Choroid plexus epithelial cell (primary cell): Measurements from ENCODE around the gene ADCY7.
A peak's percentile ranks its signal among the peaks of the same experiment; 100 is the strongest.

ENCODE experiments used
- DNase-seq: peaks from one replicate; pipeline ENCODE4 v3.0.0-alpha.2; 2010; ENCODE audit warnings: low read depth
- H3K4me3 ChIP-seq: 2 replicates; pipeline ENCODE4 v1.5.1; 2011; ENCODE audit warnings: low read depth, mild to moderate bottlenecking, control low read depth, low read length, moderate library complexity
- CTCF ChIP-seq: conservative IDR thresholded peaks from 2 replicates; pipeline ENCODE4 v1.5.1; 2011; ENCODE audit warnings: low read depth, mild to moderate bottlenecking, control low read depth, inconsistent platforms, low read length, moderate library complexity

Gene ADCY7

GRCh38 chr16:50248845-50249244, 17.5 kb upstream of the ADCY7 start:
- DNase-seq: no peak
- TF ChIP-seq CTCF: no peak
- H3K4me3 ChIP-seq: no peak overlapping the region

- H3K4me3 ChIP-seq: no peak overlapping the region
- TF ChIP-seq CTCF: no peak
- peak; percentile 85 for DNase-seq
These were observed 14.8 kb upstream of the ADCY7 start for GRCh38 chr16:50251375-50252081.

- no peak for DNase-seq
- no peak for TF ChIP-seq CTCF
- H3K4me3 ChIP-seq: no peak overlapping the region
These were observed 14.2 kb upstream of the ADCY7 start for GRCh38 chr16:50252082-50252611.

- DNase-seq: no peak
- TF ChIP-seq CTCF: no peak
- no peak overlapping the region for H3K4me3 ChIP-seq
These were observed 13.4 kb upstream of the ADCY7 start for GRCh38 chr16:50252874-50253513.

- no peak for TF ChIP-seq CTCF
- no peak overlapping the region for H3K4me3 ChIP-seq
- DNase-seq: no peak
These were observed 12.8 kb upstream of the ADCY7 start for GRCh38 chr16:50253514-50253910.

- DNase-seq: no peak
- no peak overlapping the region for H3K4me3 ChIP-seq
- TF ChIP-seq CTCF: no peak
These were observed 12.3 kb upstream of the ADCY7 start for GRCh38 chr16:50254072-50254471.
